ENCODE data around the gene POFUT1. TPM values are rescaled to one million over a fixed set of nuclear protein-coding genes. Genes with fewer than 3 reads are reported as not detected.

The POFUT1 gene
- total RNA-seq, 1 donor from 2014 or later: 30.0 TPM

GRCh38 chr20:32205843-32206759, 1.6 kb upstream of the POFUT1 start:
- intact Hi-C loops (cut with micrococcal nuclease): loop anchor here (2.0 to 5.0 kb wide), 3 partner anchors 43 to 281 kb away; partner anchors contain the start of gene PDRG1

- intact Hi-C loops (cut with micrococcal nuclease): loop anchor here (1.0 to 5.0 kb wide), 6 partner anchors 42 to 280 kb away; partner anchors contain the start of genes ASXL1, PDRG1 and TM9SF4
Observed at GRCh38 chr20:32206760-32207625, 687 bp upstream of the POFUT1 start.

- intact Hi-C loops (cut with micrococcal nuclease): loop anchor here (5.0 kb wide), 2 partner anchors 256 to 279 kb away; partner anchors contain the start of gene PDRG1
Observed at GRCh38 chr20:32208499-32209154, 947 bp downstream of the POFUT1 start.

- intact Hi-C loops (cut with micrococcal nuclease): loop anchor here (5.0 kb wide), 2 partner anchors 258 to 277 kb away; partner anchors contain the start of gene PDRG1
Observed at GRCh38 chr20:32209850-32210605, 2.3 kb downstream of the POFUT1 start.

- intact Hi-C loops (cut with micrococcal nuclease): no loop called here
Observed at GRCh38 chr20:32213870-32214269, 6.2 kb downstream of the POFUT1 start.

GRCh38 chr20:32215147-32215546, 7.5 kb downstream of the POFUT1 start:
- intact Hi-C loops (cut with micrococcal nuclease): no loop called here

GRCh38 chr20:32215729-32216128, 8.0 kb downstream of the POFUT1 start:
- intact Hi-C loops (cut with micrococcal nuclease): no loop called here

- intact Hi-C loops (cut with micrococcal nuclease): no loop called here
Observed at GRCh38 chr20:32216179-32217142, 8.8 kb downstream of the POFUT1 start.

- intact Hi-C loops (cut with micrococcal nuclease): no loop called here
Observed at GRCh38 chr20:32218156-32218900, 10.6 kb downstream of the POFUT1 start.

GRCh38 chr20:32224463-32224862, 16.8 kb downstream of the POFUT1 start:
- intact Hi-C loops (cut with micrococcal nuclease): no loop called here

GRCh38 chr20:32226391-32226790, 18.7 kb downstream of the POFUT1 start:
- intact Hi-C loops (cut with micrococcal nuclease): no loop called here

- intact Hi-C loops (cut with micrococcal nuclease): no loop called here
Observed at GRCh38 chr20:32227306-32227705, 19.6 kb downstream of the POFUT1 start.

GRCh38 chr20:32227744-32228688, 20.3 kb downstream of the POFUT1 start:
- intact Hi-C loops (cut with micrococcal nuclease): no loop called here

GRCh38 chr20:32229251-32229747, 21.6 kb downstream of the POFUT1 start:
- intact Hi-C loops (cut with micrococcal nuclease): no loop called here

- intact Hi-C loops (cut with micrococcal nuclease): no loop called here
Observed at GRCh38 chr20:32230707-32231106, 23.0 kb downstream of the POFUT1 start.

GRCh38 chr20:32231245-32231644, 23.6 kb downstream of the POFUT1 start:
- intact Hi-C loops (cut with micrococcal nuclease): no loop called here

- intact Hi-C loops (cut with micrococcal nuclease): no loop called here
Observed at GRCh38 chr20:32231847-32232246, 24.2 kb downstream of the POFUT1 start.

All from T-helper 2 cell treated with Interferon-gamma antibody and Interleukin-4, amounts not matched to agents 100 ng/mL and 5 ng/mL, for 36 hours (primary cell).